Peyer's patch (tissue), 4 donors: ENCODE measurements around the gene PRKCH. TPM values are rescaled to one million over a fixed set of nuclear protein-coding genes. Genes with fewer than 3 reads are reported as not detected.

Source experiments
- DNase-seq, 3 donors: peaks; one replicate each; pipeline ENCODE4 v3.0.0-alpha.2; 2017 to 2019
- H3K27ac ChIP-seq, 4 donors: fragments of 200-600 bp; sonication (generic); one replicate each; pipeline ENCODE4 v1.5.1; 2016 to 2019
- H3K27me3 ChIP-seq, 2 donors: fragments of 200-600 bp; sonication (generic); one replicate each; pipeline ENCODE4 v1.5.1; 2019
- H3K36me3 ChIP-seq, 3 donors: fragments of 200-600 bp; sonication (generic); one replicate each; pipeline ENCODE4 v1.5.1; 2016 to 2019
- H3K4me1 ChIP-seq, 4 donors: fragments of 200-600 bp; sonication (generic); one replicate each; pipeline ENCODE4 v1.5.1; 2016 to 2019
- H3K4me3 ChIP-seq, 4 donors: fragments of 200-600 bp; sonication (generic); 1 replicate in 3 of 4; 2 replicates in 1 of 4; pipeline ENCODE4 v1.5.1; 2016 to 2019; ENCODE audit warnings: mild to moderate bottlenecking in 1 of 4
- H3K9me3 ChIP-seq, 4 donors: fragments of 200-600 bp; sonication (generic); one replicate each; pipeline ENCODE4 v1.5.1; 2016 to 2019; ENCODE audit warnings: mild to moderate bottlenecking in 1 of 4
- CTCF ChIP-seq, 6 experiments: fragments of 450-650 bp in 4 of 6; fragments of 200-600 bp in 2 of 6; sonication (generic) in 1 of 6; IDR thresholded peaks; one replicate each; pipeline ENCODE4 v1.5.1; 2017 to 2019; ENCODE audit warnings: antibody characterized with exemption in 6 of 6, mild to moderate bottlenecking in 3 of 6, moderate library complexity in 1 of 6
- POLR2A ChIP-seq, 2 donors: fragments of 450-650 bp; IDR thresholded peaks; one replicate each; pipeline ENCODE4 v1.5.1; 2017; ENCODE audit warnings: antibody characterized with exemption in 2 of 2, mild to moderate bottlenecking in 2 of 2, moderate library complexity in 2 of 2
- total RNA-seq, 4 donors: library from RNA; depleted of rRNA; stranded (reverse); fragments of >200 nt; gene quantifications; one replicate each; pipeline ENCODE4 v1.1.0, GENCODE V29; 2016

PRKCH gene
- total RNA-seq, 4 donors from 2014 or later: 32.5 to 64.2 (median 53.0) TPM

- H3K4me1 ChIP-seq: peaks cover 0 to 59% (median 4%) of the 10 kb centered on the region in 4 donors
- H3K9me3 ChIP-seq: no peaks in the 10 kb centered on the region
- no peaks in the 10 kb centered on the region for H3K27me3 ChIP-seq
- H3K4me3 ChIP-seq: no peak overlapping the region
- no peaks in the 10 kb centered on the region for H3K36me3 ChIP-seq
- DNase-seq: peak in 2 of 3 donors; percentile 60 to 62
- TF ChIP-seq POLR2A (IDR thresholded peaks at IDR 0.05): no peak
- no peak for TF ChIP-seq CTCF (IDR thresholded peaks at IDR 0.05)
- H3K27ac ChIP-seq: peak overlapping the region in 2 of 4 donors; percentile 56 to 73
Measured at GRCh38 chr14:61533513-61534255, 212.3 kb downstream of the PRKCH start.

GRCh38 chr14:61535032-61535431, 213.7 kb downstream of the PRKCH start:
- Histone ChIP-seq H3K27me3 (no peaks in the 10 kb centered on the region), H3K27ac (no peak overlapping the region), H3K4me1 (peaks cover 0 to 59% (median 4%) of the 10 kb centered on the region in 4 donors), H3K9me3 (no peaks in the 10 kb centered on the region), H3K36me3 (no peaks in the 10 kb centered on the region), H3K4me3 (no peak overlapping the region)
- TF ChIP-seq CTCF (IDR thresholded peaks at IDR 0.05): no peak
- TF ChIP-seq POLR2A (IDR thresholded peaks at IDR 0.05): no peak
- no peak for DNase-seq

- Histone ChIP-seq H3K4me1 (peaks cover 0 to 59% (median 4%) of the 10 kb centered on the region in 4 donors), H3K9me3 (no peaks in the 10 kb centered on the region), H3K27ac (no peak overlapping the region), H3K36me3 (no peaks in the 10 kb centered on the region), H3K27me3 (no peaks in the 10 kb centered on the region), H3K4me3 (no peak overlapping the region)
- DNase-seq: no peak
- TF ChIP-seq POLR2A (IDR thresholded peaks at IDR 0.05): no peak
- no peak for TF ChIP-seq CTCF (IDR thresholded peaks at IDR 0.05)
Measured at GRCh38 chr14:61535458-61535857, 214.1 kb downstream of the PRKCH start.

- no peaks in the 10 kb centered on the region for H3K27me3 ChIP-seq
- H3K9me3 ChIP-seq: no peaks in the 10 kb centered on the region
- H3K36me3 ChIP-seq: no peaks in the 10 kb centered on the region
- H3K4me3 ChIP-seq: no peak overlapping the region
- peaks cover 0 to 46% (median 4%) of the 10 kb centered on the region in 4 donors for H3K4me1 ChIP-seq
- TF ChIP-seq CTCF (IDR thresholded peaks at IDR 0.05) (no peak), POLR2A (IDR thresholded peaks at IDR 0.05) (no peak)
- H3K27ac ChIP-seq: peak overlapping the region in 2 of 4 donors; percentile 32 to 49
- no peak for DNase-seq
Measured at GRCh38 chr14:61536661-61537562, 215.5 kb downstream of the PRKCH start.

- no peak for TF ChIP-seq POLR2A (IDR thresholded peaks at IDR 0.05)
- TF ChIP-seq CTCF (IDR thresholded peaks at IDR 0.05): no peak
- H3K27ac ChIP-seq: peak overlapping the region in 3 of 4 donors; percentile 9 to 49 (median 32)
- no peak overlapping the region for H3K4me3 ChIP-seq
- peak in 2 of 3 donors; percentile 64 to 87 for DNase-seq
- no peaks in the 10 kb centered on the region for H3K36me3 ChIP-seq
- no peaks in the 10 kb centered on the region for H3K27me3 ChIP-seq
- peaks cover 0 to 41% (median 2%) of the 10 kb centered on the region in 4 donors for H3K4me1 ChIP-seq
- no peaks in the 10 kb centered on the region for H3K9me3 ChIP-seq
Measured at GRCh38 chr14:61537563-61538463, 216.4 kb downstream of the PRKCH start.
